Gastrocnemius medialis (tissue), 4 donors: Measurements from ENCODE around the gene SLC2A2. TPM values are rescaled to one million over a fixed set of nuclear protein-coding genes. Genes with fewer than 3 reads are reported as not detected.

Experiments
- ATAC-seq, 2 donors: fragments of 150-250 bp; one replicate each; pipeline ENCODE4 v1.9.1; 2016
- DNase-seq, 2 donors: peaks; one replicate each; pipeline ENCODE4 v3.0.0-alpha.2; 2019
- H3K27ac ChIP-seq, 4 donors: fragments of 200-600 bp; sonication (generic); 1 replicate in 1 of 4; 2 replicates in 3 of 4; pipeline ENCODE4 v1.5.1; 2016 to 2018; ENCODE audit warnings: mild to moderate bottlenecking in 2 of 4, moderate library complexity in 1 of 4
- H3K27me3 ChIP-seq, 3 donors: fragments of 200-600 bp; sonication (generic) in 2 of 3; 1 replicate in 1 of 3; 2 replicates in 2 of 3; pipeline versions ENCODE4 v1.5.1 to v1.6.0; 2016 to 2019; ENCODE audit warnings: mild to moderate bottlenecking in 1 of 3, moderate library complexity in 1 of 3
- H3K36me3 ChIP-seq, 2 donors: fragments of 200-600 bp; sonication (generic) in 1 of 2; one replicate each; pipeline ENCODE4 v1.5.1; 2017 to 2018
- H3K4me1 ChIP-seq, 2 donors: fragments of 200-600 bp; sonication (generic) in 1 of 2; one replicate each; pipeline ENCODE4 v1.5.1; 2016 to 2017; ENCODE audit warnings: mild to moderate bottlenecking in 2 of 2
- H3K4me3 ChIP-seq, 4 donors: fragments of 200-600 bp; sonication (generic) in 3 of 4; 1 replicate in 1 of 4; 2 replicates in 3 of 4; pipeline ENCODE4 v1.5.1; 2016 to 2019; ENCODE audit warnings: mild to moderate bottlenecking in 2 of 4
- H3K9me3 ChIP-seq, 3 donors: fragments of 200-600 bp; sonication (generic) in 2 of 3; 1 replicate in 1 of 3; 2 replicates in 2 of 3; pipeline ENCODE4 v1.5.1; 2016 to 2019
- POLR2A ChIP-seq, 2 donors: fragments of 450-650 bp; IDR thresholded peaks; one replicate each; pipeline ENCODE4 v1.6.1; 2017; ENCODE audit warnings: antibody characterized with exemption in 2 of 2, mild to moderate bottlenecking in 2 of 2, moderate library complexity in 2 of 2
- in situ Hi-C, 4 donors: fragments of 200-750 bp; cut with MboI; loops; one replicate each; pipeline versions ENCODE4 v1.15.0 to v1.8.0; 2017; ENCODE audit warnings: low sequenced_read_pairs in 4 of 4
- intact Hi-C: fragments of 100-400 bp; cut with DNase I; formaldehyde crosslinking; loops from one replicate; pipeline ENCODE4 v1.15.1; 2023; ENCODE audit warnings: low total_unique reads
- total RNA-seq, 4 donors: library from RNA; depleted of rRNA; stranded (reverse); fragments of >200 nt; gene quantifications; one replicate each; pipeline versions ENCODE4 v1.1.0 to v1.2.3, GENCODE V29; 2016
- TF ChIP-seq, protein P1 (sequence below), 5 experiments: fragments of 450-650 bp in 3 of 5; fragments of 200-600 bp in 2 of 5; sonication (generic) in 2 of 5; IDR thresholded peaks in 4 of 5; conservative IDR thresholded peaks in 1 of 5; 1 replicate in 4 of 5; 2 replicates in 1 of 5; pipeline ENCODE4 v1.5.1; 2016 to 2019; ENCODE audit warnings: antibody characterized with exemption in 5 of 5, mild to moderate bottlenecking in 3 of 5, moderate library complexity in 3 of 5

Gene SLC2A2
- total RNA-seq, 4 donors from 2014 or later, result 0.26 to 0.51 TPM; not detected in 2

- Histone ChIP-seq H3K4me1 (no peaks in the 10 kb centered on the region), H3K4me3 (no peak overlapping the region), H3K36me3 (no peaks in the 10 kb centered on the region), H3K9me3 (no peaks in the 10 kb centered on the region), H3K27me3 (no peaks in the 10 kb centered on the region), H3K27ac (no peak overlapping the region)
- DNase-seq, result no peak
- intact Hi-C loops (no loop called here), in situ Hi-C loops (no loop called here)
- TF ChIP-seq, protein P1, sequence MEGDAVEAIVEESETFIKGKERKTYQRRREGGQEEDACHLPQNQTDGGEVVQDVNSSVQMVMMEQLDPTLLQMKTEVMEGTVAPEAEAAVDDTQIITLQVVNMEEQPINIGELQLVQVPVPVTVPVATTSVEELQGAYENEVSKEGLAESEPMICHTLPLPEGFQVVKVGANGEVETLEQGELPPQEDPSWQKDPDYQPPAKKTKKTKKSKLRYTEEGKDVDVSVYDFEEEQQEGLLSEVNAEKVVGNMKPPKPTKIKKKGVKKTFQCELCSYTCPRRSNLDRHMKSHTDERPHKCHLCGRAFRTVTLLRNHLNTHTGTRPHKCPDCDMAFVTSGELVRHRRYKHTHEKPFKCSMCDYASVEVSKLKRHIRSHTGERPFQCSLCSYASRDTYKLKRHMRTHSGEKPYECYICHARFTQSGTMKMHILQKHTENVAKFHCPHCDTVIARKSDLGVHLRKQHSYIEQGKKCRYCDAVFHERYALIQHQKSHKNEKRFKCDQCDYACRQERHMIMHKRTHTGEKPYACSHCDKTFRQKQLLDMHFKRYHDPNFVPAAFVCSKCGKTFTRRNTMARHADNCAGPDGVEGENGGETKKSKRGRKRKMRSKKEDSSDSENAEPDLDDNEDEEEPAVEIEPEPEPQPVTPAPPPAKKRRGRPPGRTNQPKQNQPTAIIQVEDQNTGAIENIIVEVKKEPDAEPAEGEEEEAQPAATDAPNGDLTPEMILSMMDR (IDR thresholded peaks at IDR 0.05 in 4 of 5, conservative IDR thresholded peaks at IDR 0.05 in 1 of 5), result no peak
- no peak for TF ChIP-seq POLR2A (IDR thresholded peaks at IDR 0.05)
- no peak for ATAC-seq
Observed at GRCh38 chr3:170949211-170949610, 77.3 kb downstream of the SLC2A2 start.

DNA sequence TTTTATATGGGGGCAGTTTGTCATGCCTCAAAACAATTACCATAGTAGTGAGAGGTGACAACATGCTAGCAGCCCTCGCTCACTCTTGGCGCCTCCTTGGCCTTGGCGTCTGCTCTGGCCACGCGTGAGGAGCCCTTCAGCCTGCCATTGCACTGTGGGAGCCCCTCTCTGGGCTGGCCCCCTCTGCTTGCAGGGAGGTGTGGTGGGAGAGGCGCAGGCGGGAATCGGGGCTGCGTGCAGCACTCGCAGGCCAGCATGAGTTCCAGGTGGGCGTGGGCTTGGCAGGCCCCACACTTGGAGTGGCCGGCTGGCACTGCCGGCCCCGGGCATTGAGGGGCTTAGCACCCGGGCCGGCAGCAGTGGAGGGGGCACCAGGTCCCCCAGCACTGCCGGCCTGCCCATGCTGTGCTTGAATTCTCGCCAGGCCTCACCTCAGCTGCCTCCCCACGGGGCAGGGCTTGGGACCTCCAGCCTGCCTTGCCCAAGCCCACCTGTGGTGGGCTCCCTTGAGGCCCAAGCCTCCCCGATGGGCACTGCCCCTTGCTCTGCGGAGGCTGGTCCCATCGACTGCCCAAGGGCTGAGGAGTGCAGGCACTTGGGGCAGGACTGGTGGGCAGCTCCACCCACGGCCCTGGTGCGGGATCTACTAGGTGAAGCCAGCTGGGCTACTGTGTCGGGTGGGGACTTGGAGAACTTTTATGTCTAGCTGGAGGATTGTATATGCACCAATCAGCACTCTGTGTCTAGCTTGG lies 79.3 kb downstream of the SLC2A2 start:
- ATAC-seq, result no peak

More for the DNA sequence above, 79.3 kb downstream of the SLC2A2 start:
- no peak overlapping the region for H3K4me3 ChIP-seq
- TF ChIP-seq, protein P1 (IDR thresholded peaks at IDR 0.05 in 4 of 5, conservative IDR thresholded peaks at IDR 0.05 in 1 of 5), result no peak
- TF ChIP-seq POLR2A (IDR thresholded peaks at IDR 0.05), result no peak
- no peak for DNase-seq
- H3K4me1 ChIP-seq, result no peaks in the 10 kb centered on the region
- no peaks in the 10 kb centered on the region for H3K36me3 ChIP-seq
- H3K27me3 ChIP-seq, result no peaks in the 10 kb centered on the region
- in situ Hi-C loops (no loop called here), intact Hi-C loops (no loop called here)
- no peak overlapping the region for H3K27ac ChIP-seq
- no peaks in the 10 kb centered on the region for H3K9me3 ChIP-seq

Other genes with a start within 250 kb of the SLC2A2 start
- gene RPL22L1, start 156.5 kb downstream of the SLC2A2 start, total RNA-seq, result 10 to 100 TPM; 28.3 to 83.5 (median 29.5) TPM
- 1 to 10 TPM in 3 of 4 donors, under 1 TPM in 1; 0.86 to 9.5 (median 1.5) TPM for gene EIF5A2, start 118.1 kb downstream of the SLC2A2 start, total RNA-seq